Measurements from ENCODE around the gene MAP3K5.

Gene MAP3K5

DNA sequence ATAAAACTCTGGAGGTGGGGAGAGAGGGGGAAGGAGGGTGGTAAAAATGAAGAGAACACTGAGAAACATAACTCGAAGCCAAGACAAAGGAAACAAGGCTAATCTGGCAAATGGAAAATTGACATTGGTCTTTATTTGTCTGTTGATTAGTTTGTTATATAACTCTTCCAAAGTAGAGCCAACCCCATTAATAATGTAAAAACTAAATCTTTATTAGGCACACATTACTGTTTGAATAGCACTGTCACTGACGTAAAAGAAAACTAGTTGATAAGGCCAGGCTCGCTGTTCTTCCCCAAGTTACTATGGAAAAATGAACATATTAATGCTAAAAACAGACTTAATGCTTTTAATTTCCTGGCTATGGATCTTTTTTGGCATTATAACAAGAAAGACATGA is 110.0 kb downstream of the MAP3K5 start:
- DNase-seq (ENCODE audit: low spot score), result no peak

DNA sequence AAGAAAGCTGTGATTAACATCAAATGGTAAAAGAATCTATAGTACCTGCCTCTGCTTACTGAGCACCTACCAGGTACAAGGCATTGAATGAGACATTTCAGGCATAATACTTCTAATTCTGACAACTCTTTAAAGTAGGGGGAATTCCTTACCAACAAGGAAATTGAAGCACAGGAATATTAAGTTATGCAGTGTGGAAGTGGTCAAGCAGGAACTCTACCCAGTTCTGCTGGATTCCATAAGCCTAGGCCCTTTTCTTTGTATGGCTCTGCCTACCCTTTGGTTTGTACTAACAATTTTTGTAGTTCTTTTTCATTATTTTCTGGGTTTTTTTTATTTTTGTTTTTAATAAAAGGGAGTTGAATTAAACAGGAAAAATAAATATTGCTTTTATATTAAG is 114.5 kb downstream of the MAP3K5 start:
- no peak for DNase-seq (ENCODE audit: low spot score)

DNA sequence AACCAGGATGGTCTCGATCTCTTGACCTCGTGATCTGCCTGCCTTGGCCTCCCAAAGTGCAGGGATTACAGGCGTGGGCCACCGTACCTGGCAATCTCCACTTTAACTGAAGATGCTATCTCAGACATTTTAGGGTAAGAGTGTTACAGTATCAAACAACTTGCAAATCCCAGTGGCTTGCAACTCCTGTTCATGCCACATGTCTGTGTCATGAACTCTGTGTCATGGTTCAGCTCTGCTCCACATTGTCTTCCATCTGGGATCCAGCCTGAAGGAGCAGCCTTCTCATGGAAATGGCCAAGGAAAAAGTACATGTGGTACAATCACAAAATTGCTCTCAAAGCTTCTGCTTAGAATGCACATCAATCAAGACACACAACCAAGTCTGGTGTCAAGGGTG is 114.9 kb downstream of the MAP3K5 start:
- no peak for DNase-seq (ENCODE audit: low spot score)

DNA sequence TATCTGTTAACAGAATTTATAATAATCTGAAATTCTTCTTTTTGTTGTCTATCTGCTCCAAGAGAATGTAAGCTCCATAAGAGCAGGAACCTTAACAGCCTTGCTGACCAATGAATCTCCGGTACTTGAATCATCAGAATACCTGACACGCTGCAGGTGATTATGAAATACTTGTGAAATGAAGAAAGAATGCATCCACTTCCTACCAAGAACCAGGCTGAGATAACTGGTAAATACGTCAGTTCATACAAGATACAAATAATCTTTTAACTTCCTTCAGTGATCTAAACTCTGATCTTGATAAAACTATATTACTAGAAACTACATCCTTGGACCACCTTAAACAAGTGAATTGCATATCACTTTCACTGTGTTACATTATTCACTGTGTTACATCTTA is 116.2 kb downstream of the MAP3K5 start:
- DNase-seq (ENCODE audit: low spot score), result no peak

DNA sequence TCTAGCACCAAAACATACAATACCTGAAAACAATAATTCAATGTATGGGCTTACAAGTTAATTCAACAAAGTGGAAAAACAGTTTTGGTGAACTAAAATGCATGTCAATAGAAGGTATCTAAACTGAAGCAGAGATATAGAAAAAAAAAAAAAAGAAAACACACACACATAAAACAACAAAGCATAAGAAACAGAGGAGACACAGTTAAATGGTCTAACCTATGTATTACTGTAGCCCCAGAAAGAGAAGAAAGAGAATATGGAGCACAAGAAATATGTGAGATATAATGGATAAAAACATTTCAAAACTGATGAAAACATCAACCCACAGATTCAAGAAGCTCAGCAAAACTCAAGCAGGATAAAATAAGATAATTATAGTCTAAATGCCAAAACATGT is 118.7 kb downstream of the MAP3K5 start:
- no peak for DNase-seq (ENCODE audit: low spot score)

DNA sequence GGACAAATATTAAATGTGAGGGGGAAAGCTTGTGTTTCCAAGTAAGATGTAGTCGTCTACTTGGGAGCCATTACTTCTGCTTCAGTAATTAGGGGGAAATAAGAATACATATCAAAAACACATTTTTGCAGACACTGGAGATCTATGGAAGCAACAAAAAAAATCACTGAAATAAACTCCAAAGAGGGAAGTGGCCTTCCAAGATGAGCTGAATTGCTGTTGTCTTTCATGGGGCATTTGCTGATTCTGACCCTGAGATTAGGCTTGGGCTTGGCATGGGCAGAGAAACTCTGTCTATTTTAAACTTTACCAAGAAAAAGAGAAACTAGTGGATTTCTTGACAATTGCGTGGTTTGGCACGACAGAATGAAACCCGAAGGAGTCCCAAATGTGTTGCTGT is 120.1 kb downstream of the MAP3K5 start:
- no peak for DNase-seq (ENCODE audit: low spot score)

DNA sequence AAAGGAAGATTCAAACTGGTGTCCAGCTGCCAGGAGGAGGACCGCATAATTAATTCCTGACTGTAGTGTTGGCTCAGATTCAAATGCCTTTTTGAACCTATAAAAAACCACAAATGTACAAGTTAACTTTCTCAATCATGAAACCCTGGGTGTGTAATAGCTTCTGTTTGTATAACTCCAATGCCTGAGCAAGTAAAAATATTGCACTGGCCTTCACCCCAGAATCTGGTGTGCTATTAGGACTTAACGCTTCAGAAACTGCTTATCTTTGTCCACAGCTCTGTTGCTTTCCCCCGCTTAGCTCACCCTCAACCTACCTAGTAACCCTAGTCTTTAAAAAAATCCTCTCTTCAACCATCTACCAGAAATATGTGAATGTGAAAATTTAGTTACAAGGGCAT is 123.0 kb downstream of the MAP3K5 start:
- no peak for DNase-seq (ENCODE audit: low spot score)

DNA sequence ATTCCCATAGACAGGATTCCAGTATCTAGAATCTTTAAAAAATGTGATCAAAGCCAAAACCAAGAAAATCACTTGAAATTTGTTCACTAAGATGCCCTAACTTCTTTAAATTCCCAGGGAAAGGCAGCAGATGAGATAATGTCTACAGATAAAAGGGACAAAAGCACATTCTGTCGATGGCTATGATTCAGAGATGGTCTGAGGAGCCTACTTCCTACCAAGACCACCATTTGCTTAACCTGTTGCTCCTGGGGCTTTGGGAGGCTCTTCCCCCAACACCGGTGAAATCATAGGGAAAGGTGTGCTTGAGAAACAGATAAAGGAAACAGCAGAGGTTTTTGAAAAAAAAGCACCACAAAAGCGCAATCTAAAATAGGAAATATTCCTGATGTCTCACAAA is 123.7 kb downstream of the MAP3K5 start:
- no peak for DNase-seq (ENCODE audit: low spot score)

DNA sequence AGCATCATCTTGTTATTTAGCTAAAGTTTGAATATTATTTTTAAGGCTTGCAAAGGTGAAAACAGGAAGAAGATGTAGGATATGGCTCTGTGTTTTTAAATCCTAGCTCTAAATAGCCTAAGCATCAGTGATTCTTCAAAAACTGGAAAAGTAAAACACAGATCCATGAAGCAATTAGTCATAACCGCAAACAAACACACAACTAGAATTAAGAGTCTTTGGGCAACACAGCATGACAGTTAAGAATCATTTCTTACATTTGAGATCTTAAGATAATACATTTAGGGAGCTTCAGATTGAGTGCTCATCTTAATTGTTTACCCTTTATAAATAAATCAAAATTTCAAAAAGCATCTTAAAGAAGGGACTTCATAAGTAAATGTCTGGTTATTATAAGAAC is 126.2 kb downstream of the MAP3K5 start:
- no peak for DNase-seq (ENCODE audit: low spot score)

DNA sequence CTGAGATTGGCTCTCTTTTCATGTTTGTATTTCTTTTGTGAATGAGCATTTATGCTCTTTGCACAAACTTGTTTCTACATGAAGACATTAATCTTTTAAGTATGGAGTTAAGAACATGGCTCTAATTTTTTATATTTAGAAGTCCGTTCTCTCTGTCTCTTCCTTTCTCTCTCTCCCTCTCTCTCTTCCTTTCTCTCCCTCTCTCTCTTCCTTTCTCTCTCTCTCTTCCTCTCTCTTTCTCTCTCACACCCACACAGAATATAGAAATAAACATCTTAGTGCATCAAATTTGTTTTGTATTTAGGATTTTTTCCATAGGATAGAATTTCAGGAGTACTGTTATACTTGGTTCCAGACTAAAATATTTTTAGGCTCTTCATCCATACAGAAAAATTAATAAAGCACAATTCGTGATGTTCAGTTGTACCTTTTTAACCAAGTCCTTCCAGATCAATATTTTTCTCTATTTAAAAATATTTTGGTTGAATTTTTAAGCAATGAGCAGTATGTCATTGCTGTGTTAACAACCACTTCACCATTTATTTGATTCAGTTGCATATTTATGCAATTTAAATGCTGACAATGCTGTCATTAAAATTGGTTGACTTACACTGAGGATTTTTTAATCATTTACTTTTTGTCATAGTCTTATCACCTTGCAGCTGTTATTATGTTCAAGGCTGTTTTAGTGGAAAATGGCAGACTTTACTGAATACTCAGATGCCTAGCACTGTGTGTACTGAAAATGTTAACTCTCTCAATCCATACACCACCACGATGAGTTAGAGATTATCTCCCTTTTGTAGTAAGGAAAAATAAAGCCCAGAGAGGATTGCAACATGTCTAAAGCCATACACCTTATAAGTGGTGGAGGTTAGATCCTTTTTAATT is 129.7 kb downstream of the MAP3K5 start:
- DNase-seq (ENCODE audit: low spot score), result no peak

DNA sequence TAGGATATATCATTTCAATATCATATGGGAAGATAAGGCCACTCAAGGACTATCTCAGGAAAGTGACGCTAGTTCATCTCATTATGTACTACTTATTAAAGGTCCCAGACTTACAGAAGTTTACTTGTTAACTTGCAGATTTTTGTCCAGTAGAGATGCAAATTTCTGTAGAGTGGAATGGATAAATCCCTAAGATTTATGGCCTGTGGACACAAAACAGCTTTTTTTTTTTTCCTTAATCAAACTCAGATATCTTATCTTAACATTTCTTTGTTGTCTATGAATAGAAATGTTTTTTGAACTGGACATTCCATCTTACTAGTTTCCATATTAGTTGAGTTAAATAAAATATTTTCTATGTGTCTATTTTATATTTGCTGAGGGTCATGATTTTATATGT is 131.6 kb downstream of the MAP3K5 start:
- no peak for DNase-seq (ENCODE audit: low spot score)

DNA sequence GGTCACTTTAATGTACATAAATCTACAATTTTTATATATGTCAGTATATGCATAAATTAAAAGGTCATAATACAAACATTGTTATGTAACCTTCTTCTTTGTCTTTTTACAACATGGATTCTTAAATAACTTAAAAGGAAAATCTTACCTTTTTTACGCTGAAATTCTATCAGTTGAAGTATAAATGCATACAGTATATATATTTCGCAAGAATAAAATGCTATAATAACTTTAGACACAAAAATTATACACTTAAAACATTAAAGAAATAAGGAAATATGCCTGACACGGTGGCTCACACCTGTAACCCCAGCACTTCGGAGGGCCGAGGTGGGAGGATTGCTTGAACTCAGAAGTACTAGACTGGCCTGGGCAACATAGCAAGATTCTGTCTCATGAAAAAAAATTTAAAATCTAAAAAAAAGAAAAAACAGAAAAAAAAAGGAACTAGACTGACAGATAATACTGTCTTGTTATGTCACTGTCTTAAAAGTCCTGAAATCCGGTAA is 132.2 kb downstream of the MAP3K5 start:
- DNase-seq (ENCODE audit: low spot score), result no peak

DNA sequence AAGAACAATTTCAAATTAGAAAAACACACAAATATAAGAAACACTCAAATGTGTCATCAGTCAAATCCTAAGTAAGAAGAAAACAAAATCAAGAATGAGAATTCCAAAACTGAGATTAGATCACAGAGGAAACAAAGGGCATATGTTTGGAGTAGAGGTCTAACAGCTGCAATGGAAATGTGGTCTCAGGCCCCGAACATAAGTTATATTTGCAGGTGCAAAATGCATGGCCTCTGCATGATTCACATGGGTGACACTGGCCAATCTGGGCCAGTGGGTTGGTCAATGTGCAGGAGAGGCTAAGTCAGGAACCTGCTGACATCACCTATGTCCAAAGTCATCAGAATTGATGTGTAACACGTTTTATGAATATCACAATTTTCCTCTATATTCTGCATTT is 133.6 kb downstream of the MAP3K5 start:
- no peak for DNase-seq (ENCODE audit: low spot score)

DNA sequence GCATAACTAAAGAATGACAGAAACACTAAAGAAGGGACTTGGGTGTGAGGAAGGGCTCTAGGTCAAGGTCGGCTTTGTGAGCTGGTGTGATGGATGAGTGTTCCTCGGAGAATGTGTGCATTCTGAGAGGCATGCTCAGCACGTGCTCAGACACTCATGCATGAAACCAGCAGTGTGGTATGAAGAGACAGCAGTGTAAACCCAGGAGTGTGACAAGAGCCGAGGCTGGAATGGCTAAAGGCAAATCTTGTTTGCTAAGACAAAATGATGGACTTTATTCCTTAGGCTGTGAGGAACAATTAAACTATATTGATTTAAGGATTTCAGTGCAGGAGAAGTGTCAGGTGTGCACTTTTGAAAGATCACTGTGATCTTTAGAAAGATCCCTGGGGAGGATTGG is 134.6 kb downstream of the MAP3K5 start:
- DNase-seq (ENCODE audit: low spot score), result no peak

DNA sequence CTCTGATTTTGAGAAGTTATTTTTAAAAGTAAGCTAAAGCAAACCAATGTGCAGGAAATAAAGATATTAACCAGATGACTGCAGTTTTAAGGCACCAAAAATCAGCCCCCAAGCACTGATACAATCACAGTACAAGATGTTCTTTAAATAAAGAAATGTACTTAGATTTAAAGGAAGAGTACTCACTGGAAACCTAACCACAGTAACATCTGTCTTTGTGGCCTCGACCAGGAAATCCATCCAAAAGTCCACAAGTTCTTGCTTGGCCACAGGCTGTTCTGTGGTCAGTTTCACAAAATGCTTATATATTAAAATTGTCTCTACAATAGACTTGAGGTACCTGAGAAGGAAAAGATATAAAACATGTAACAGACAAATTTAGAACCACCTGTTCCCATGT is 136.2 kb downstream of the MAP3K5 start:
- no peak for DNase-seq (ENCODE audit: low spot score)

DNA sequence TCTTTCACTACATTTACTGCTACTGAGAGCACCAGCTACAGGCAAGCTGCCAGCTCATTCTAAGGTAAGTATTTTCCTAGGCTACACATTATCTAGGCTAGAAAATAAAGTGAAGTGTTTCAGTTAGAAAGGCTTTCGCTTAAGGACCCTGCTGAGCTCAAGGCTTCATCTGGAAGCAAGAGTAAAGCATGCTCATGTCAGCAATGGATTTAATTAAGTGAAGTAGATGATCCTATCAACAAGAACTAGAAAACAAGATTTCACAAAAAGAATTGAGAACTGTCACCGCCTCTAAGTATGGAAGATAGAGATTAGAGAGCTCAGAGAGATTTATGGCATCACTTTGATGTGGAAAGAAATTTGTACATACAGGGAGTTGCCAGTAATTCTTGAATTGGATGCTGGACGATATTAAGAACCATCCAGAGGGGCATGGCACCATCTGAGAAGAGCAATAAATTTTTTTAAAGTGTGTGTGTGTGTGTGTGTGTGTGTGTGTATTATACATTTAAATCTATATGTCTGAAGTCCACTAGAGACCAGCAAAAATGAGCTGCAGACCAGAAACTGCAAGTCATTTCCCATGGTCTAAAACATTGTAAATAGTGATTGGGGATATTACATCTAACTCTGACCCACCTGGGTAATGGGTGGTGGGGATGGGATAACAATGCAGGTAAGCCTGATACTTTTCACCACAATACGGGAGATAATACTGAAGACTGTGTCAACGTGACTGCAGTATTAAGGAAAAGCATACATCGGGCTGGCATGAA is 136.8 kb downstream of the MAP3K5 start:
- DNase-seq (ENCODE audit: low spot score), result no peak

DNA sequence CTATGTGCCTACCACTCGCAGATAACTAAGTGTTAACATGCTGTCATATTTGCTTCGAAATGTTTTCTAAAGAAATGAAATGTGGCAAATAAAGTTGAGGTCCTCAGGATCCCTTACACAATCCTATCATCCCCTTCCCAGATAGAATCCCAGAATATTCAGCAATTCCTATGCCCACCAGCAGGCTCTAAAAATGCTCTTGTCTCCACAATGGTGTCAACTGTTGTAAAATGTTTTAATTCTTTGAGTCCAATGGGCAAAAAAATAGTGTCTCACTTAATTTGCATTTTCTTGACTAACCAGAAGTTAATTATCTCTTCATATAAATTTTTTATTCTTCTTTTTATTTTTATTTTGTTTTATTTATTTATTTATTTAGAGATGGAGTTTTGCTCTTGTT is 138.2 kb downstream of the MAP3K5 start:
- DNase-seq (ENCODE audit: low spot score), result no peak

DNA sequence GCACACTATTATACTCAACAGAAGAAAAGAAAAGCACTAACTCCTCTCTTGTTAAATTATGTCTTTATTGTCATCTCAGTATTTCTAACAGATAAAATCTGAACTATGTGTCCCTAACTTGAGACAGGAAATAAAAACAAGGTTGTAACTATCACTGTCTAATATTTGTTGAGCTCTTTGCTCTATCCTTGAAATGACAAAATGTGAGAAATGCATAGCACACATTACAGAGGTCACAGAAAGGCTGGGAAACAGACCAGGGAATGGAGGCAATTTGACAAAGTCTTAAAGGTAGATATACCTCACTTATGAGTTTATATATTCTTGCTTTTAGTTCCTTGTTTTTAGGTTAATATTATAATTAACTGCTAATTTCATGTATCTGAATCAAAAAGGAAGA is 139.6 kb downstream of the MAP3K5 start:
- DNase-seq (ENCODE audit: low spot score), result no peak

DNA sequence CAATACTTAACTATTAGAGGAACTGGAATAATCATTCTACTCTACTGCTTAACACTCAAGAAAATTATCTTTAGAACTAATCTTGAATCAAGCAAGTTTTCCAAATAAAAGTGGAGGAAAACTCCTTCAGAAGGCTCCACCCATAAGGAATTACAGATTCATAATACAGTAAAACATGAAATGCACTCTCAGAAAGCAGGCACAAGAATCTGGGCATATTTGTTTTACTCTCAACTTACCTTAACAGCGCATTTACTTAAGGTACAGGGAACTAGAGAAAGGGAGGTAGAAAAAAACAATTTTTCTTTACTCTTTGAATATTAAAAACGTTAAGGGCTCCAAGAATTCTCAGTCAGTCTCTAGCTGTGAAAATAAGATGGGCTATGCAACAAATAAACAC is 140.3 kb downstream of the MAP3K5 start:
- no peak for DNase-seq (ENCODE audit: low spot score)

DNA sequence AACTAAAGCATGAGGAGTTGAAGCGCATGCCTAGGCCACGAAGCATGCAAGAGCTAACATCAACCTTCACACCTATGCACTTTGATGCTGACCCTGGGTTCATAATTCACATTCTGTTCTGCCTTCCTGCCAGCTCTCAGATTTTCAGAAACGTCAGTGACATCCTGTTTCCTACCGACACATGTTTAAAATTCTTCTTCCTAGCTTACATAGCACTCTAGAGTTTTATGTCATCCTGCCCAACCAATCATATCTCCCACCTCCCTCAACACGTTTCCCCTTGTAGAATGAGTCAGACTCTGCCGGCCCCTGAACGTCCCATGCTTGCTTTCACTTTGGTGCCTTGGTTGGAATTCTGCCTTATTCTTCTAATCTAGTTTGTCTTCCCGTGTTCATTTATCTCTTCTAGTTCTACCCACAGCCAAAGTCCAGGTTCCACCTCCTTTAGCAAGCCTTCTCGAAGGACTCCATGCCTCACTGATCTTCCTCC is 144.9 kb downstream of the MAP3K5 start:
- peak; percentile 64 for DNase-seq (ENCODE audit: low spot score)

DNA sequence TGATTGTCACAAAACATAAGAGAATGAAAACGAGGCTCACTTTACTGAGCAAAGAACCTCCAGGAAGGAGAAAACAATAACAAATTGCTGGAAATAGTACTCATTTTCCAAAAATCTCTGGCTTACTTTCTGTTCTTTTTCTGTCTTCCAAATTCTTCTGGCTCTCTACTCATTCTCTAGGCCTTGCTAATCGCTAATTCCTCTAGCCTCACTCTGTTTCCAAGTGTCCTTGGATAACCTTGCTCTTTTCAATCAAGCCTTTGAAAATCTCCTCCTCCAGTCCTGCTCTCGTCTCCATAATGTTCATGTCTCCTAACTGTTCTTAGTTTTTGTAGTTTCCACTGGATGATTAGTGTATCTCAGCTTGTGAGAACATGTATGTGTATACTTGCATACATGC is 145.9 kb downstream of the MAP3K5 start:
- no peak for DNase-seq (ENCODE audit: low spot score)

DNA sequence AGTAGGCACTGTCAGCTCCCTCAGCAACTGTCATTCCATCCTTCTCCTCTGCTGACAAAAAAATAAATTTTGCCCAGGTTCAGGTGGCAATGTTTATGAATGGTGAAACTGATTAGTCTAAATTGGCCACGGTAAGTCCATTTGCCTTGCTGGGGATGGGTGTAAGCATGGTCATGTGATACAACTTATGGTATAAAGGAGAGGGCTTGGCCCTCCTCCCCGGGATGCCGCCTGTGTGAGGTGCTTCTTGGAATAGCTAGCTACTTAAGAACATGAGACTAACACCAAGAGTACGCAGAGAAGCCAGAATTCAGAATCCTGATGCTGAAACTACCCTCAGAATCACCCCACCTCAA is 147.7 kb downstream of the MAP3K5 start:
- no peak for DNase-seq (ENCODE audit: low spot score)

Measured in activated CD4-positive, alpha-beta T cell treated with anti-CD3 and anti-CD28 coated beads, Interleukin-2, Interleukin-4, amounts not matched to agents 100 ng/mL and 50 ng/mL, durations not matched to agents 16 hours and 8 hours (primary cell).